AML-193 (cell line): ENCODE measurements around the gene BCAR3.
"Not testable (repeated sequence)": the region's sequence is repeated elsewhere in the genome, so short reads cannot be mapped to it uniquely, and the experiment has no call there.

Experiments
- DNase-seq, 2 experiments: peaks; one replicate each; lab custom pipeline; 2025; lab: John Stamatoyannopoulos, UW

BCAR3 gene

GRCh38 chr1:93595266-93595665, 86.4 kb downstream of the BCAR3 start:
- DNase-seq: no peak

GRCh38 chr1:93594603-93594880, 87.1 kb downstream of the BCAR3 start:
- DNase-seq: no peak

DNA sequence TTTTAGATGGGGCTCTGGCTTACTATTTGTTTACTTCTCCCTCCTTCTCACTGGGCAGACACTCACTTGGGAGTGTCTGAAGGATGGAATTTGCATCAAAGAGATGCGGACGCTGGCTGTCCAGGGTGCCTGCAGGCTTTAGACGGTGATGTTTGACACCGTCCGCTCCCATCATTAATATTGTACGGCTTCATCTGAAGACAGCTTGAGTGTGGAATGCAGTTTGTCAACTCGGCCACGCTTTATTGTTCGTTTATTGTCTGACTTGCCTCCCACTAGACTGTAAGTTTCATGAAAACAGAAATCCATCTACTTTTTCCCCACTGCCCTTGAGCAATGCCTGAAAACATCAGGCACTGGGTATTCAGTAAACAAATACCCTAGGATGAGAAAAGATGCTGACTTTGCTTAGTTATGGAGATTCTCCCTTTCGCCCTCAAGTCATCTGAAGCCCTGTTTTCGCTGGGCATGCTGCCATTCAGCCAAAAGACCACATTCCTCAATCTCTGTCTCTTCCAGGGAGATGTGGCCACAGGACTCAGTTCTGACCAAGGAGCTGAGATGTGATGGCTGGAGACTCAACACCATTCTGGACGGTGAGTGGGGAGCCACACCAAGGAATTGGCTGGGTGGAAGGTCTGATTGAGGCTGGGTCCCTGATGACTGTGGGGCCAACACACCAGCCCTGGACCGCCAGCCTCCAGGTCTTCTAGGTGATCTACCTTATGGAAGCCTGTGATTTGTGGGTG, 87.6 kb downstream of the BCAR3 start:
- no peak for DNase-seq

DNA sequence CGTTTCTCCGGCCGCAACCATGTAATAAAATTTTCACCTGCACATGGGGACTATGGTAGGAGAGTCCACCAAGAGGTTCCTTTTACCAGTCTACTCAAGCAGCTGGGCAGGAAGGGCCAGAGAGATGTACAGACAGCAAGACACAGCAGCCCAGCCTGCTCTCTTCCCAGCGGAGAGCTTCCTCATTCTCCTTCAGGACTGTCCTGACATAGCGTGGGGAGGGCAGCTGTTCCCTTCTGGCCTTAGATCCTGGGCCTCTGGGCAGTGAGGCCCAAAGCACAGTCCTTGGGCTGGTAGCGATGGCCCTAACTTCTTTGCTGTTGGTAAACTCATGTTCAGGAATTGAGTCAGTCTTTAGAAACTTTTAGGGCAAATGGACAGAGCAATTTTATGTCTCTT, 89.1 kb downstream of the BCAR3 start:
- DNase-seq: no peak

DNA sequence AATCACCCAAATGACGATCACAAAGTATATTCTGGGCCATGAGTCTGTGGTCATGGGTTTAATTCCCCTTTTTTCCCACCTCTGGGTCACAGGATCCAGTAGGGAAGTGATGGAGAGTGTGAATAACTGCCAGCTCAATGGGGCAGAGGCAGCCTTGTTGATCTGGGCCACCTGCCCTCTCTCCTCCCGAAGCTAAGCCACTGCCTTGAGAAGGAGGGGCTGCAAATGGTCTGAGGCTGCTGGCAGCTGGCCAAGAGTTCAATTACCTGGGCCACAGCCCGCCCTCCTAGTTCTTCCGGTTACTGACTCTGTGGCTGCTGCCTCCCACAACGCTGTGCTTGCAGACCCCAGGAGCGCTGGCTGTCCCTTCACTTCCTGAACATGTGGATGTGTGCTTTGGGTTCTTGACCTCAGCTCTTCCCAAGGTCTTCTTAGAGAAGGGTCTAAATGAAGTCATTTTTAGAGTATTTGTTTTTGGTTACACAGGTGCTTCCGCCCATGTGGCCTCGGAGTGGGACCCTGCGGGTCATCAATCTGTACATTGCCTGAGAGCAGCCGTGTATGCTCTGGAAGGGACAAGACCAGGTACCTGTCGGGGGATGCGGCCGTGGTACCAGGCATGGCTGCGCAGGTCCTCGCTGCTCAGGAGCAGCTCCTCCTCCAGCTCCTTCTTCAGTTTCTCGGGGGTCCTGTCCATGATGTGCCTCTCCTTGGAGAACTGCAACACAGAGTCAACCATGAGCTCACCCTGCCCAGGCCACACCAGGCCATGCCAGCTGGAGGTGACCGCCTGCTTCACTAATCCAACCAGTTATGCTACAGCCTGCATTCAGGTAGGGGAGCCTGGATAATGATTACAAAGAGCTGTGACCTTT, 89.7 kb downstream of the BCAR3 start:
- no peak for DNase-seq

- DNase-seq: not testable (repeated sequence)
Measured at GRCh38 chr1:93591291-93591675, 90.4 kb downstream of the BCAR3 start.

DNA sequence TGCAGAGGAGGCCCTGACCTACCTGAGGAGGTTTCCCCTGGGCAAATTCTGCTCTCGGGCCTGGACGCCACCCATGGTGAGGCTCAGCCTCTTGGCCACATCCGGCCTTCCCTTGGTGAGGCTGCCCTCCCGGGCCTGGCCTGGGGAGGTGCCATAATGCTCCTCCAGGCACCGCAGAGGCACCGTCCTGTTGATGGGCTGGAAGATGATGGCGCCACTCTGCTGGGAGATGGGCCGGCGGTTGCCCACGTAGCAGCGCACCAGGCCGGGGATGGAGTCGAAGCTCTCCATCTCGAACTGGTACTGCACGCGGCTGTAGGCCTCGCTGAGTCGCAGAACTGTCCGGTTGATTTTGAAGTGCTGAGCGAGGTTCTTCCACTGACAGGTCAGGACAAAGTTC, 92.7 kb downstream of the BCAR3 start:
- no peak for DNase-seq

DNA sequence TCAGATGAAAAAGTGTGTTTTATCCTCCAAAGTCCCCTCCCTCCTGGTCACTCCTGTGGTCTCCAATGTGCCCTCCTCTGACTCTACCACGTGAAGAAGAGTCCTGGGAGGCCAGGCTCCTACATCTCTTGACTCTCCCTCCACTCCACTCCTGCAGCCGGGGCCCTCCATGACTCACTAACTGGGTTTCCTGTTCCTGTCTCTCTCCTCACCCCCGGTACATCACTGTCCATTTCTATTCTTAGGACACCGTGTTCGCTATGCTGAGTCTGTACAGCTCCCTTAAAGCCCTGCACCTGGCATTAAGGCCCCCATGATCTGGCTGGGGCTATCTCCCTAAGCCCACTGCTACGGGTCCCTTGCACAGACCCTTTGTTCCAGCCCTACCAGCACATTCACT, 93.4 kb downstream of the BCAR3 start:
- DNase-seq: no peak

DNA sequence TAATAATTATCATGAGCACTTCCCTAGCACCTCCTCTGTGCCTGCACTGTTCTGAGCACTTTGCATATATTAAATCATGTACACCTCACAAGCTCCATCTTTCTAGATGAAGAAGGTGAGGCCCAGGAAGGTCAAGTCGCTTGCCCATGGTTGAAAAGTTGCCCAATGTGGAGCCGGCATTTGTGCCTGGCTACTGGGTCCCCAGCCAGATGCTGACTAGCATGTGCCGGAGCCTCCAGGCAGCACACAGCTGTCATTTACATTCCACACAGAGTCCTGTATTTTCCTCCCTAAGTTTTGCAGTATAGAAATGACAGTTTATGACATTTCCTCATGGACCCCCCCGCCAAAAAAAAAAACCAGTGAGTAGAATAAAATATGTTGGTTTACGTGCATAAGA, 94.3 kb downstream of the BCAR3 start:
- DNase-seq: no peak

GRCh38 chr1:93585059-93585966, 96.3 kb downstream of the BCAR3 start:
- no peak for DNase-seq

GRCh38 chr1:93584261-93585003, 97.2 kb downstream of the BCAR3 start:
- DNase-seq: no peak

GRCh38 chr1:93581917-93582850, 99.5 kb downstream of the BCAR3 start:
- DNase-seq: no peak

DNA sequence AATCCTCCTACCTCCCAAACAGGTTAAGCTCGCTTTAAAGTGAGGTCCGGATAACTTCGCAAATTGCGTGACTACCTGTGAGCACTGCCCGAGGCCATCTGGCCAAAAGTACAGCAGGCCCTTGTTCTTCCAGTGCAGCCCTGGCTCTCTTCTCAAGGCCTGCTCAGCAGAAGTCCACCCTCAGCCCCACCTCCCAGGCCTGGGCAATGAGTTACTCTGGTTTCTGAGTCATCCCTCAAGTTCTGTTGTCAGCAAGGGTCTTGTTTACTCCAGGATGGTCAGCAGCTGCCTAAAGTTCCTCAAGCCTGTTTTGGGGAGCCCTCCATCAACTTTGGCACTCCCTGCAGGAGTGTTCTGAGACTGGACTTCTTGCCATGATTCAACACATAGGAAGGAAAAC, 101.7 kb downstream of the BCAR3 start:
- no peak for DNase-seq

GRCh38 chr1:93578911-93579825, 102.5 kb downstream of the BCAR3 start:
- DNase-seq: no peak

DNA sequence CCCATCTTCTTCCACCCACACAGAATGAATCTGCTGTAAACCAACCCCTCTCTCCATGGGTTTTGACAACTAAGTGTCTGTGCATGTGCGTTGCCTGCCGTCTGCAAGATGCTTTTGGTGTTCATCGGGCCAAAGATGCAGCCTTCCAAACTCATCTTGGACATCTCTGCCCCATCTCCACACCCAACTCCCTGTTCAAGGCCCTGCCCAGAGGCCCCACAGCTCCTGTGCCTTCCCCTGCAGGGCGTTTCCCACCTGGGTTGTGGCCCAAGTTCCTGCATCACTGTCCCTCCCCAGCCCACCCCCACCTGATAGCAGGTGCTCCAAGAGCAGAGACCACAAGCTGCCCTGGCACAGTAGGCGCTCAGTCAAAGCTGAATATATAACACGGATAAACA, 103.2 kb downstream of the BCAR3 start:
- DNase-seq: no peak

DNA sequence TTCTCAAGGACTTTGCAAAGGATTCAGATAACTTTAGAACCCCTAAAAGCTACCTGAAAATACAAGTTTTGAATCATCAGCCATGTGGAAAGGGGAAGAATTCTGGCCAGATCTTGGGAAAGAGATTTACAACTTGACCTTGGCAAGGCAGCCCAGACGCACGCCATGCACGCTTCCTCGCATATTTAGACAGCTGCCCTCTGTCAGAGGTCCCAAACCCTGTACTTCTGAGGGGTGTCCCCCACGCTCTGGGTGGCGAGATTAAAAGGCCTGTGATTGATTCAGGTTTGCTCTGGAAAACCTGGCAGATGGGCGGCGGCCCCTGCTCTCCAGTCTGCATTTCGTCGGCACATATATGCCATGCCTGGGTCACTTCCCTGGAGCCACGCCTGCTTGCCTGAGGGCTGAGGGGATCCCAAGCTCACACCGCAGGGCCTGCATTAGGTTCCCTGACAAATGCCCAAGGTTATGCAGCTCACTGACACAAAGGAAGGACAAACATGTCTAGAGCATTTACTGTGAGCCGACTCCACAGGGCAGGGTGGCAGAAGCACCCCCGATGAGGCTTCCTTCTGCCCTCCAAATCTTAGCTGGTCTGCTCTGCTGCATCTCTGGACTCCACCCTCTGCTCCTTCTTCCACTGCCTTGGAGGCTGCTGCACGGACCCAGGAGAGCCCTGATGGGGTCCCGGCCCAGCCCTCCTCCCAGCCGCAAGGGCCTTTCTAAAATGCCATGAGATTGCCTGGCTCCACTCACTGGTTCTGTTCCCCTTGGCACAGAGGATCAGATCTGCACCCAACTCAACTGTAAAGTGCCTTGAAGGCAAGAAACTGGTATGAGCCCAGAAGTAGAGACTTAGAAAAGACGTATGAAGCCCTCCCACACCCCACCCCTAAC, 103.9 kb downstream of the BCAR3 start:
- DNase-seq: no peak

GRCh38 chr1:93576746-93577145, 104.9 kb downstream of the BCAR3 start:
- no peak for DNase-seq

DNA sequence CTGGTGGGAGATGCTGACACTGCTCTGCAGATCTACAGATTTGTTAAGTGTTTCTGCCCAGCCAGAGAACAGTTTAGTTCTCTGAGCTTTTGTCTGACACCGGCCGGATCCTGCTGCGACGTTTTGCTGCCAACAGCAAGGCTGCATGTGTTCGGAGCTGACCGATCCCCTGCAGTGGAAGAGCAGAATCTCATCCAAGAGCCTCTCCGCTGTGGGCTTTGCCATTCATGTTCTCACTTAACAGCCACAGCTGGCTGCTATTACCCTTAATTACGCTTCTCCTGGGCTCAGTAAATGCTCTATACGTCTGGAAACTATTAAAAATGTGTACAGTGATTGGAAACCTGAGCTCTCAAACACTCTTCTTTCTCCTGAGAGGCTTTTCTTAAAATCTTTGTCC, 105.3 kb downstream of the BCAR3 start:
- DNase-seq: no peak
